Neural cell (in vitro differentiated cells): ENCODE data around the gene NRF1.

Experiments
- CTCF ChIP-seq: fragments of 450-650 bp; IDR thresholded peaks from 2 replicates; pipeline ENCODE4 v1.5.1; 2014; ENCODE audit warnings: antibody characterized with exemption, mild to moderate bottlenecking, moderate library complexity; ENCODE audit not compliant: poor library complexity, severe bottlenecking
- MXI1 ChIP-seq: fragments of 450-650 bp; conservative IDR thresholded peaks from 2 replicates; pipeline ENCODE4 v1.6.1; 2014; ENCODE audit warnings: antibody characterized with exemption, mild to moderate bottlenecking; ENCODE audit not compliant: poor library complexity, severe bottlenecking

DNA sequence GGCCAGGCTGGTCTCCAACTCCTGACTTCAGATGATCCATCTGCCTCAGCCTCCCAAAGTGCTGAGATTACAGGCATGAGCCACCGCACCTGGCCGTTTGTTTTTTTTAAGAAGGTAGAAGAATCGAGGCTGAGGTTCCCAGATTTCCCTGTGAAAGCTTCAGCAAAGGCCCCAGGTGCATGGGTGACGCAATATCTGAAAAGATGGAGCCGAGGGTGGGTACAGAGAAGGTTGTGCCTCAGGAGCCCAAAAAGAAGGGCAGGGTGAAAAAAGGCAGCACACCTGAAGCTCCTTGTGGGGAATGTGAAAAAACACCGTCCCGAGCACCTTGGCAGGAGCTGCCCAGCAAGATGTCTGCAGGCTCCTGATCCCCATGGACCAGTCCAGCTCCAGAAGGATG lies 35.8 kb upstream of the NRF1 start:
- TF ChIP-seq CTCF (no peak), MXI1 (no peak)
